Tibial nerve (tissue), 4 donors: Measurements from ENCODE around the gene ITGA5.

Source experiments
- EP300 ChIP-seq, 2 donors: sonication (generic); formaldehyde crosslinking; IDR thresholded peaks; one replicate each; pipeline ENCODE4 v1.6.1; 2017; ENCODE audit warnings: antibody characterized with exemption in 2 of 2, mild to moderate bottlenecking in 1 of 2
- POLR2A ChIP-seq, 2 donors: fragments of 450-650 bp; IDR thresholded peaks; one replicate each; pipeline ENCODE4 v1.6.1; 2017; ENCODE audit warnings: antibody characterized with exemption in 2 of 2, mild to moderate bottlenecking in 2 of 2, moderate library complexity in 2 of 2
- TF ChIP-seq, protein P1 (sequence below), 5 experiments: fragments of 200-600 bp in 3 of 5; fragments of 450-650 bp in 2 of 5; sonication (generic) in 3 of 5; IDR thresholded peaks; one replicate each; pipeline ENCODE4 v1.5.1; 2016 to 2019; ENCODE audit warnings: antibody characterized with exemption in 5 of 5, mild to moderate bottlenecking in 3 of 5, moderate library complexity in 2 of 5

DNA sequence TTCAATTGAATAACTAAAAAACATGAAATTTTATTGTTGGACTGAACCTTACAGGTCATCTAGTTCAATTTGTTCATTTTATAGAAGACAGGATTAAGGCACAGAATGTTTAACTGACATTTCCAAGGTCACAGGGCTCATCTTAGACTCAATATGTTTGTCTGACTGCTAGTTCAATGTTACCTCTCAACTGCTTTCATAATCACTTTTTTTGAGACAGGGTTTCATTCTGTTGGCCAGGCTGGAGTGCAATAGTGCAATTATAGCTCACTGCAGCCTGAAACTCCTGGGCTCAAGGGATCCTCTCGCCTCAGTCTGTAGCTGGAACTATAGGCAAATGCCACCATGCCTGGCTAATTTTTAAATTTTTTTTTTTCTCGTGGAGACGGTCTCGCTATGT lies 24.4 kb upstream of the ITGA5 start:
- TF ChIP-seq, protein P1, sequence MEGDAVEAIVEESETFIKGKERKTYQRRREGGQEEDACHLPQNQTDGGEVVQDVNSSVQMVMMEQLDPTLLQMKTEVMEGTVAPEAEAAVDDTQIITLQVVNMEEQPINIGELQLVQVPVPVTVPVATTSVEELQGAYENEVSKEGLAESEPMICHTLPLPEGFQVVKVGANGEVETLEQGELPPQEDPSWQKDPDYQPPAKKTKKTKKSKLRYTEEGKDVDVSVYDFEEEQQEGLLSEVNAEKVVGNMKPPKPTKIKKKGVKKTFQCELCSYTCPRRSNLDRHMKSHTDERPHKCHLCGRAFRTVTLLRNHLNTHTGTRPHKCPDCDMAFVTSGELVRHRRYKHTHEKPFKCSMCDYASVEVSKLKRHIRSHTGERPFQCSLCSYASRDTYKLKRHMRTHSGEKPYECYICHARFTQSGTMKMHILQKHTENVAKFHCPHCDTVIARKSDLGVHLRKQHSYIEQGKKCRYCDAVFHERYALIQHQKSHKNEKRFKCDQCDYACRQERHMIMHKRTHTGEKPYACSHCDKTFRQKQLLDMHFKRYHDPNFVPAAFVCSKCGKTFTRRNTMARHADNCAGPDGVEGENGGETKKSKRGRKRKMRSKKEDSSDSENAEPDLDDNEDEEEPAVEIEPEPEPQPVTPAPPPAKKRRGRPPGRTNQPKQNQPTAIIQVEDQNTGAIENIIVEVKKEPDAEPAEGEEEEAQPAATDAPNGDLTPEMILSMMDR (IDR thresholded peaks at IDR 0.05) = no peak
- no peak for TF ChIP-seq POLR2A (IDR thresholded peaks at IDR 0.05)
- TF ChIP-seq EP300 (IDR thresholded peaks at IDR 0.05) = no peak
